Ammon's horn (tissue), 1 donor: Measurements from ENCODE around the gene ENOX2.

ENCODE experiments used
- DNase-seq: peaks from one replicate; pipeline ENCODE4 v3.0.0-alpha.2; 2016; ENCODE audit warnings: low spot score

Gene ENOX2

DNA sequence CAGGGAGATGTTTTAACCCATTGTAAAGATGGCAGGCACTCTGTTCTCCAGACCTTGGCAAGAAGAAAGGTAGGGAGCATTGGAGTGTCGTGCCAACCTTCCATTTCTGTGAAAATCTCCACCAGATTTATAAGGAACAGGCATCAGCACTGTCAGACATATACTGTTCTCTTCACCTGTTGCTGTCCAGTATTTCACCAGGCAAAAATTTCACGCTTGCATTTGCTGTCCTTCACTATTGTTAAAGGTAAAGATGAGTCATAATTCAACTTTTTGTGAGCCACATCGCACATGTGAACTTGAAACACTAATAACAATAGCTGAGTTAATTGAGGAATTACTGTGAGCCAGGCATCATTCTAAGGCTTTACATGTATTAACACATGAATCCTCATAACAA is 203.4 kb downstream of the ENOX2 start:
- DNase-seq: no peak

DNA sequence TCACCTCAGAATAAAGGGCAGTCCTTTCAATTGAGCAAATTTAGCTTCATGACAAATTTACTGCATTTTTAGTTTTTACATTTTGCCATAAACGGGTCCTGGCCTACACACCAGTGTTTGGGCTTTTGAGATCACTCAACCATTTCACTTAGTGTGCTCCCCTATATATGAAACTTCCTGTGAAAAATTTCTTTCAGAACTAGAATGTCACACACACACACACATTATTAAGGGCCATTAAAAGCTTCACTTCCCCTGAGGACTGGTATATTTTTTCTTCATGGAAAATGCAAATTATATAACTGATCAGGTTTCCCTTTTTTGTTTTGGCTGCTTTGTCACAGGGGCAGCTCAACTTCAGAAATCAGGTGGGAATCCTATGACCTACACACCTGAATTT is 206.5 kb downstream of the ENOX2 start:
- DNase-seq: no peak

DNA sequence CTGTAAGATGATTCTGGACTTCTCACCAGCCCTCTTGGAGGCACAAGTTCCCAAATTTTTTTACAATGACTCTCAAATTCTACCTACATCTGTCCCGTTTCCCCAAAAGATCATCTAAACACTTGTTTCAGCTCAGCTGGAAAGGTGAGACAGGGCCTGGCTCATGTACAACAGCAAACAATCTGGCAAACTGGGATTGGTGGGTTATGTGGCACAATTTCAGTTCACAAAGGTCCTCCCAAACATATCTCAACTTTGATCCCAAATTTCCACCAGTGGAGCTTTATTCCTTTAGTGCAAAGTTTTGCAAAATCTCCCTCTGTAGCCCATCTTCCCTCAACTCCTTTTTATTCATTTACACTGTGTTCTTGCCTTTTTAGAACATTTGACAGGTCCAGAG is 207.1 kb downstream of the ENOX2 start:
- DNase-seq: no peak

DNA sequence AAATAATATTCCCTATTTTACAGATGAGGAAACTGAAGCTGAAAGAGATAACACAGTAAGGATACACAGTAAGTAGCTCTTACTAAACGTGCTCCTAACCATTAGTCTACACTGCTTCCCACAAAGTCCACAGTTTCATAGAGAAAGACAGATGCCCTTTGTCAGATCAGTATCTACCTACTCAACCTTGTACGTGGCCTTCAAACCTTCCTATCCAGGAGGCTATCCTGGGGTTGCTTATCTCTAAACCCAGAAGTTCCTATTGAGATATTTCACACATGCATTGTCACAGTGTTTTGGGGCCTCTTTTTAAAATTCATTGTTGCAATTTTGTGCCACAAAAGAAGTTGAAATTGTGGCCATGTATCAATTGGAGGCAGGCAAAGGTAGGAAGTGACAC is 208.0 kb downstream of the ENOX2 start:
- DNase-seq: no peak

DNA sequence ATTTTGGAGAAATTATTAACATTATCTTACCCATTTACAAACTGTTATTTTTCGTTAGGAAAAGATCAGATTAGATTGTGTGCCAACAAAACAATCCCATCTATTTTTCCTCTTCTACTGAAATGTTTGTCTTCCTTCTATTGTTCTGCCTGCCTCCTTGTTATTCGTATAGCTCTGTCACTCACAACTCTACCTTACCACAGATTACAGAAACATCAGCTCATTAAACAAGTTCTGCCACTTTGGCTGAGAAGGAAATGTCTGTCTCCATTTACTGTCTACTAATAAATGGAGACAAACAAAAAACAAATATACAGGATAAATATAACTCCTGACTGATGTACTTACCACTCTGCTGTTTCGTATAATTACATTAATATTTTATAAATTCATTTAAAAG is 211.4 kb downstream of the ENOX2 start:
- DNase-seq: no peak

DNA sequence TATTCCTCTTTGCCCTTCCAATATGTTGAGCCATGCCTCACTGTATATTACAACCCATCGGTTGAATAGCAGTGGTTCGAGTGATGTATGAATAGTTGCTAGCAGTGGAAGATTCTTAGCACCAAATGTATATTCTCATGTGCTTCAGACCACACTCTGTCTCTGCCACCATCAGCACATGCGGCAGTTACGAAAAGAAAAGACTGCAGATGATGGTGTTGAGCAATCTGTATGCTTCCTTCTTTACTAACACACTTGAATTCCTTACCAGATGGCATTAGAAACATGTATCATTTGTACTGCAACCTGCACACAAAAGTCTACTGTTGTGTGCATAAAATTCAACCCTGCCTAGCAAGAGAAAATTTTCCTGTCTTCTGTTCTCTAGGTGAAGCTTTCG is 214.6 kb downstream of the ENOX2 start:
- DNase-seq: peak; percentile 2

DNA sequence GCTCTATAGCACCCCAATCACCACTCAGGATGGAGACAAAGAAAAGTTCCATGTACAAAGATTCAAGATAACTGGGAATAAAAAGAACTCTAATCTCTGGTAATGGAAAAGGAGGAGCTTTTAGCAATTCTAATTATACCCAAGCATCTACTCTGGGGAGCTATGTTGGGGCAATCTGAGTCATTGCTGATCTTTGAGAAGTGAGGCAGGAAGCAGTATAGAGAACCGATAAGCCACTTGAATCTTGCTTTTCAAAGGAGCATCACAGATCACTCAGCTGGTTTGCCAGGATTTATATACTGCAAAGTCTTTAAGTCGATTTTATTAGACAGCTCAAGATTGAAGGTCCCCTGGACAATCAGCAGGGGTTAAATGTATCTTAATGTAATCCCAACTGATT is 220.0 kb downstream of the ENOX2 start:
- no peak for DNase-seq

DNA sequence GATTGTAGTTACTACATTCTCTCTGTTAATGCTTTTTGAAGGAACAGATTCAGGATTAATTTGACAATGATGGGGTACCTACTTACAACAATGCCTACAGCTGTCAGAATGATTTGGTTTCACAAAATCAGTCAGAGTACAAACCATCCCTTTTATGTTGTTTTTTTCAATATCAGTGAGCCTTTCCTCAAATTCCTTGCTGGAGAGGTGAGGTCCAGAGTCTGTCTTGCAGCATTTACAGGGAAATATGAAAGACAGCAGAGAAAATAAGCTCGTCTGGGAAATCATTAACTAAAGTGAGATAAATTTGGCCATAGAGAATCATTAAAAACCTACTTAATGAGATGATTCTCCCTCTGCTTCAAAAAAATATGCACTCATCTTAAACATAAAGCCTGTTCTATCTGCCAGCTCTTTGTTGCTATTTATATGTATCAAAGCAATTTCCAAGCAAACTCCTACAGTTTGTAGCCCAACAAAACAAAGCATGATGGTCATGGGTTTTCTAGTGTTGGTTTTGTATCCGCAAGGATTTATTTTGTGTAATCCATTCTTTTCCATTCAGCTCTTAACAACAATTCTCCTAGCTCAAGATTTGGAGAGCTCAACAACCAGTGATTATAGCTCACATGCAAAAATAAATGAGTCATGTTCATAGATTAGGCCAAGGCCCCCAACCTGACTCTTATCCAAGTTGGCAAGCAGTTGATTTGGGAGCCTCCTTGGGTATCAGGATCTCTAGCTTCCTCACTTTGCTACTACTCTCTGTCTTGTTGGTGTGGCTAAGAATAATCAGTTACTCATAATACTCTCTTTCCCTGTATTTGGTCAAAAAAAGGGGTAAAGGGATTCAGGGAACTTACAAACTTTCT is 222.6 kb downstream of the ENOX2 start:
- DNase-seq: no peak

DNA sequence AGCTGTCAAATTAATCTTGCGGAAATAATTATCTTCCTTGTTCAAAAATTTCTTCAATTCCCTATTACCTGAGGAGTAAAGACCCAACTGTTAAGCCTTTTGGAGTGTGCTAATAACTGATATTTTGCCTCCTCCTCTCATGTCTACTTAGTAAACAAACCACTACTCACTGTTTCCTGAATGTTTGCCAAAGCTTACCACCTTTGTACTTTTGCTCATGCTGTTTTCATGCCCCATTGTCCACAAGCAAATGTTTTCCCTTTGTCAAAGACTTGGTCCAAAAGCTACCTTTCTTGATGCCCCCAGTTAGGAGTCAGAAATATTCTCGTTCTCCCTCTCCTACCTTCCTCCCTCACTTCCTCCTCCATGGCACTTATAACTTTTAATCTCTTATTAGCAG is 226.1 kb downstream of the ENOX2 start:
- DNase-seq: no peak

DNA sequence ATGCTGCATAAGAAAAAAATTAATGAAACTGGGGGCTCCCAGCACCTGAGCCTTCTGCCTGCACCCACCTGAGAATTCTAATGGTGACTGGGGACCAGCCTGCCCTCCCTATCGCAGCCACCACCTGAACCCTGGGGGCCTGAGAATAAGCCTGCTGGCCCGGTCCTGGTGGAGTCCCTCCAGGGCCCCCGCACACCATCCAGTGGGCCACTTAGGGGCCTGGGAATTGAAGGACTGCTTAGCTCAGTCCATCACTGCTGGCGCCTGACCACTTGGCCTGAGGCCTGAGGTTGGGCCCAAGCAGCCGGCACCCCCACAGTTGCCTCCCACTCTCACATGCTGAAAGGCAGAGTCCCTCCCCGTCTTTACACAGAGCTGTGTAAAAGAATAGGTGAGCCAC is 230.8 kb downstream of the ENOX2 start:
- DNase-seq: no peak

DNA sequence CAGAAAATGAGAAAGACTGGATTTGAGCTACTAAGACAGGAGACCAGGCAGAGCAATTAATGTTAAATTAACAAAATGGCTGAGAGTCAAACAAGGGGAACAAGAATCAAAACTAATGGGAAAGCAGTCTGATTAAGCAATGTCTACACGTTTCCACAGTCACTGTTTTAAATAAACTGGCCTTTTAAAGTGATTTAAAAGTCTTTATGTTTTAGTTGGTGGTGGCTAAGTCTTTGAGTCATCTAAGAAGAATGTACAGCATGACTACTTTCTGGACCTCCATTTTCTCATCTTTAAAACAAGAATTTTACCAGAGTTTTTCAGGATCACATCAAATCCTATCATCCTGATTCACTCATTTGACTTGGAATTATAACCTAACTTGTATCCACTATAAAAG is 233.8 kb downstream of the ENOX2 start:
- no peak for DNase-seq

DNA sequence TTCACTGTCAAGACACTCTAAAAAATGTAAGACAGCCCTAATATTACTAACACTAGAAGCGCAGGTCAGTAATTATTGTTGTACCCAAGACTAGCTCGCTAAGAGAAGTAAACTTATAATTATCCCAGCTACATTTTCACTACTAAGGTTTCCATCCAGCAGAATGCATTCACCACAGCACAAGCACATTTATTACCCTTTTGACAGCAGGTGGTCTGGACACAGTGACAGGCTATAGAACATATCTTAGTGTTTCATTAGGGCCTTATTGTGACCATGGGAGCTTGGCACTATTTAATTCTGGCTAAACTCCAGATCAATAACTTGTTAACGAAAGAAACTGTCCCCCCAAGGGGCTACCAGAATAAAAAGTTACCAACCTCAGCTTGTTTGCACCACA is 237.7 kb downstream of the ENOX2 start:
- no peak for DNase-seq

DNA sequence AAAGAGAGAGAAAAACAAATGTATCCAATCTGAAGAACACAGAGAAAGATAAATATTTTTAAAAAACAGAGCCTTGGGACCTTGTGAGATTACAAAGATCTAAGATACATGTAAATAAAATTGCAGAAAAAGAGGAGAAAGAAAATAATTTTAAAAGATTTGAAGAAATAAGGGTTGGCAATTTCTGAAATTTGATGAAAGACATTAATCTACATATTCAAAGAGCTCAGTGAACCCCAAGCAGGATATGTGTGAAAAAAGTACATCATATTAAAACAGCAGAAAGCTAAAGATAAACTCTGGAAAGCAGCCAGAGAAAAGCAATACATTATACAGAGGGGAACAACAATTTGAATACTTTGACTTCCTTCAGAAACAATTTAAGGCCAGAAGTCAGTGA is 244.7 kb downstream of the ENOX2 start:
- DNase-seq: no peak

DNA sequence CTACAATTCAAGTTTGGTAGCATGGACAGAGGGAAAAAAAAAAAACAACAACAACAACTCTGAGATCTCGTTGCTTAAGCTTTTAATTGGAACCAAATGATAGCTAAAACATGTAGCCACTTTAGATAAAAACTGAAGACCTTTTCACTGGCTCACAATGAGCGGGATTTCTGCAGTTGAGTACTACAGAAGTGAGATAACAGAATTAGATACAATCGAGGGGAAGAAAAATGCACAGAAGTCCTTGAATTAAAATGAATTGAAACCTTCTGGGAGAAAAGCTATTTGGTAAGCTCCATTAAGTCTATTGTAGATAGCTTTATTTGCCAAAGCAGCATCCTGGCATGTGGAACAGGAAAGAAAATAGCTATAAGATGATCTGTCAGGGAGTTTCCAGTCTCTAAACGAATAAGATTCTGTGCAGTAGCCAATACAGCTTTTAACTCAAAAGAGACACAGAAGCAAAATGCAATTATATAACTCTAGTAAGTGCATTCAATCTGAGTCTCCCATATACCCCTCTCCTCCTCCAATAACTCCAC is 248.5 kb downstream of the ENOX2 start:
- no peak for DNase-seq

DNA sequence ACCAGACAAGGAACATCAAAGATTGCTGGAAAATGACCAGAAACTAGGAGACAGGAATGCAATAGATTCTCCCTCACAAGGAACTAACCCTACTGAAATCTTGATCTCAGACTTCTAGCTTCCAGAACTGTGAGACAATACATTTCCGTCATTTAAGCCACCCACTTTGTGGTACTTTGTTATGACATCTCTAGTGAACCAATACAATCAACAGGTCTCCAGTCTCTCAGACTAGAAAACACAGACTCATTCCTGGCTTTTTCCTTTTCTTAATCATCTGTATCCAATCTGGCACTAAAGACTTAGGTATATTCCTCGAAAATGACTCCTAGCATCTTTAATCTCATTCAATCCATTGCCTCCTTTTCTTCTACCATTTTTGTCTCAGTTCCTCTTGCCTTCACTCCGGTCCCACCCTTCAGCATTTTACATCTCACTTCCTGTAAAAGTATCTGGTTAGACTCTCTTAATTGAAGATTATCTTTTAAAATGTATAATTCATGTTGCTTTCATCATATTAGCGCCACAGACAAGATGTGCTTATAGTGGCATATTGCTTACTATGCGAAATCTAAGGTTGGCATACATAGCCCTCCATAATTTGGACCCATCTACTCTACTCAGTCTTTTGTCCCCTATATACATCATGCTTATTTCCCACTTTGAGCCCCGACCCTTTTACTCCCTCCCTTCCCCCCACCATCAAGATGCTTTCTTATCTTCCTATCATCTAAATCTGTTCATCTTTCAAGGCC is 250.0 kb downstream of the ENOX2 start:
- no peak for DNase-seq

DNA sequence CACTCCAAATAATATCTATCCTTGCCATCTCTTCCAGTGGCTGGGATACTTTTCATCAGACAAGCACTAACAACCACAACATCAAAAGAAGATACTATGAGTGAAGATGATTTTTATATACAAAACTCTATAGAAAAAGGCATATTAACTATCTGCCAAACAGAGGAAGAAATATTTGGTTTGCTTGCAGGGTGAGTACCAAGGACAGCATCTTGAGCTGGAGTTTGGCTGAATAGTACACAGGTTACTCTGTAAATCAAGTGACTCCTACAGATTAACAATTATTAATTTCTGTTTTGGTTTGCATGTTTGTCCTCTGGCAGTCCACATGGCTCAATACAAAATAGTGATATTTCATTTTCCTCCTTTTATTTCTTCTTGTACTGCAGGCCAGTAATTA is 253.3 kb downstream of the ENOX2 start:
- no peak for DNase-seq

DNA sequence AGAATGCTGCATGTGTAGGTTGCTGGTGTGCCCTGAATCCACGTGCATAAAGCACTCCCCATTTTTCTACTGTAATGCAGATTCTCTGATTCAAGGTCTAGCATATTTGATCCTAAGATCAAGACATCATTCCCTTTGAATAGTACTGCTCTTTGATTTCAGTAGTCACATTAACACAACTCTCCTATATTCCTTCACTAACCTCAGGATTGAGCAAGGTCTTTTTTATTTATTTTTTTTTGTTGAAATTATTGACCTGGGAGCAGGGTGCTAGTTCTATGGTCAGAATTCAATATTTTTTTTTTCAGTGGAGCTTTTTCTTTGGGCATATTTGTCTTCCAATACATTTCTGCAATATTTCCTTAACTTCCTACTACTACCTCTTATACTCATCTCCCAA is 255.5 kb downstream of the ENOX2 start:
- DNase-seq: no peak

DNA sequence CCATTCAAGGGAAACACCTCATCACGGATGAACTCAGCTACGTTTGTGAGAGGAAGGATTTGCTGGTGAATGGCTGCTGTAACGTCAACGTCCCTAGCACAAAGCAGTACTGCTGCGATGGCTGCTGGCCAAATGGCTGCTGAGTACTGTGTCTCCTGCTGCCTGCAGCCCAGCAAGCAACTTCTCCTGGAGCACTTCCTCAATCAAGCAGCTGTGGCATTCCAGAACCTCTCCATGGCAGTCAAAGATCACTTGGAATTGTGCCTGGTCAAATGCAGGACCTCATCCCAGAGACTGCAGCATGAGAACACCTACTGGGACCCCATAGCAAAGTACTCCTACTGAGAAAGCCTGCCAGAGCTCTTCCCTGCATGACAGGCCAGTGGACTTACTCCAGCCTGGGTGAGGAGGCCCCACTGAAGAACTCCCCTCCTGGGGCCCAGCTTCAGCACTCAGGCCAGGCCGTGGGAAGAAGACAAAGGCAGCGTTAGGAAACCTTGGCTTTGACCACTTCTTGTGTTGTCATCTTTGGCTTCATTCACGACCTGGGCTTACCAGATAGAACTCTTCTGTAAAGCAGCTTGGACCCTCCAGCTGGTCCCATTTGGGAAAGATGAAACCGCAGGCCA is 256.9 kb downstream of the ENOX2 start:
- DNase-seq: no peak

DNA sequence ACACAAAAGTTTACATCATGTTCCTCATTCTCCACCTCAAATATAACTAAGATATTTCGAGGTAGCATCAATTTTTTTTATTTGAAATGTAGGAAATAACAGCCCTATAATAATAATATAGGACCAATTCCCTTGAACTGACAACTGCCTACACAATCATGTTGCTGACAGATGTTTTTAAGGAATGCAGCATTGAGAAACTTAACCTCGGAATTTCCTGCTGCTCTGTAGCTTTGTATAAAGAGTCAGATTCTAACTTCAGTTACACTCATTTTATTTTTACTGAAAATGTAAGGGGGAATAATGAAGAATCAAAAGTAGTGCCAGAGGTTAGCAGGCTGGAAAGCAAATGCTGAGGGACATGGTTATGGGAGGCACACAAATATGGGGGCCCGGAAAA is 265.4 kb downstream of the ENOX2 start:
- no peak for DNase-seq

DNA sequence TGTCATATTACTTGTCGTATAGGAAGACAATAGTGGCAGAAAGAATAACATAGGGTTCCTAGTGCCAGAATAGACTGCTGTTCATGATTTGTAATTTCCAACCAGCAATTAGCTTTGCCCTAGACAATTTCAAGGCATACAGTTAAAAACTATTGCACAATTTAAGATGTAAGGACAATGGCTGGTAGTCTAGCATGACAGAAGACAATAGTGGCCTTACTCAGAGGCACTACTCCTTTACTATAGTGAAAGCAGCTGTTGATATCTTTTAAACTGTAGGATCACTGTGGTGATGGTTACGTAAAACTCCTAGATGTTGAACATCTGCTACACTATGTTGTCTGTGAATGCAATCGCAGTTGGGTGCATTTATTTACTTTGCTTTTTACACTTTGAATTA is 266.7 kb downstream of the ENOX2 start:
- DNase-seq: no peak

DNA sequence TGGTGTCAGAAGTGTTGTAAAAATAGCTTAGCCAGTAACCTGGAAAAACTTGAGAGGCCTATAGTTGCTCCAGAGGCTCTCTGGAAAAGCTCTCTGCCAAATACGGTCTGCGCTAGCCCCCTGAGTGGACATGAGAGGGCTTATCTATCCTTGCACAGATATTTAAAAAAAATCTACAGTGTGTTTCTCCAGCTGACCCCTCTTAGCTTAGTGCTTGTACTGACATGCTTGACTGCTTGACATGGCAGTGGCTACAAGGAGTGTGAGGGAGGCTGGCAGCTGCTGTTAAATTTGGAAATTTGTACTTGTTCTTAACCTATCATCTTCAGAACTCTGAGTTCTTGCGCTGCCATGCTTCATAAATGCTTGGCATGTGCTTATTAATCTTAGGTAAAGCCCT is 272.0 kb downstream of the ENOX2 start:
- DNase-seq: no peak

DNA sequence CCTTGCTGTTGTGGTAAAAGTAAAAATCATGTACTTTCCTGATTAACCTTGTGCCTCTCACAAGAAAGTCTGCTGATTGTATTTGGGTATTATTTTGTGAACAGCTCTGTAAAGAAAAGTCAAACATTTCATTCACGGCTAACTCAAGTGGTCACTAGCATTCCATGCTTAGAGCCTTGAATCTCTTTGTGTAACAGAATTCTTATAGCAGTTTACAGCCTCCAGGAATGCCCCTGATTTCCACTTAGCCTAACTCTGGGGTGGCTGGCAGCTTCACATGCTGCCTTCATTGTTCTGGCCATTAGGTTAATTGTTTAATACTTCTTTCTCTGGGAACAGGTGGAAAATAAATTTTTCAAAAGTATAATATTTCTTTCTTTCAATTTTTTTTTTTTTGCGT is 274.5 kb downstream of the ENOX2 start:
- DNase-seq: no peak

DNA sequence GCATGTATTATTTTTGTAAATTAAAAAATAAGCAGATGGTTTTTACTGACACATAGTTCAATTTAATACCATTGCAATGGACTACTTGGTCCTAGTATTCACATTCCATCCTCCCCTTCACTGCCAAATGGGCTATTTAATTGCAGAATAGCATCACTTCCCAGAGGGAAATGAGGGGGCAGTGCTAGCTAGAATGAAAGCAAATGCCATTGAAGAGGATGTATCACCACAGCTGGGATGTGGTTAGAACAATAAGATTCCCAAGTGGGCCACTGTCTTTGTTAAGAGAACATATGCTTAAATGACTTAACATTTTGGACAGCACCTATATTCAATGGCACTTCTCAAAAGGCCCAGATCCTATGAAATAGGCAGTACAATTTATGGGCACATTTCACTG is 276.5 kb downstream of the ENOX2 start:
- peak; percentile 2 for DNase-seq
